ENCODE measurements around the gene NUMBL.
"Not testable (repeated sequence)": the region's sequence is repeated elsewhere in the genome, so short reads cannot be mapped to it uniquely, and the experiment has no call there.

NUMBL gene

DNA sequence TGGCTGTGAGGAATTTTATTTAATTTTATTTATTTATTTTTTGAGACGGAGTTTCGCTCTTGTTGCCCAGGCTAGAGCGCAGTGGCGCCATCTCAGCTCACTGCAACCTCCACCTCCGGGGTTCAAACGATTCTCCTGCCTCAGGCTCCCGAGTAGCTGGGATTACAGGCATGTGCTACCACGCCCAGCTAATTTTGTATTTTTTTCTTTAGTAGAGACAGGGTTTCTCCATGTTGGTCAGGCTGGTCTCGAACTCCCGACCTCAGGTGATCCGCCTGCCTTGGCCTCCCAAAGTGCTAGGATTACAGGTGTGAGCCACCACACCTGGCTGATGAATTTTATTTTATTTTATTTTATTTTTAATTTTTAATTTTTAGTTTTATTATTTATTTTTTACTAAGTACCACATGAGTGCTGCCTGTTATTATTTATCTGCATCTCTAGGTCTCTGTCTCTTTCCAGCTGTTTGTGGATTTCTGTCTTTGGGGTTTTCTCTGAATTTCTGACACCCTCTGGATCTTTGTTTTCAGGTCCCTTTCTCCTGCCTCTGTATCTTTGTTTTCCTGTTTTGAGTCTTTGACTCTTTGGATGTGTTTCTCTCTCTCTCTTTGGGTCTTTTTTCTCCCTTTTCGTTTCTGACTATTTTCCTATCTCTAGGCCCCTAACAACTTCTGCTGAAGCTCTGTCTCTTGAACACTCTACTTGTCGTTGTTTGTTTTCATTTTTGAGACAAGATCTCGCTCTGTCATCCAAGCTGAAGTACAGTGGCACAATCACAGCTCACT lies 65.9 kb downstream of the NUMBL start:
- H3K9me3 ChIP-seq (ENCODE audit: control insufficient read depth in 5 of 5, low read length in 5 of 5); H3K9ac ChIP-seq (ENCODE audit: low read length in 5 of 5); H3K4me3 ChIP-seq (ENCODE audit: low read depth in 1 of 5, low read length in 5 of 5); H3K4me1 ChIP-seq (ENCODE audit: control insufficient read depth in 5 of 5, insufficient read depth in 5 of 5, low read length in 5 of 5); H3K27me3 ChIP-seq (ENCODE audit: control insufficient read depth in 5 of 5, insufficient read depth in 4 of 5, low read length in 5 of 5); H3K27ac ChIP-seq (ENCODE audit: low read depth, low read length): not testable (repeated sequence)
- peaks cover 0 to 64% (median 46%) of the 10 kb centered on the region in 5 donors for H3K36me3 ChIP-seq (ENCODE audit: control insufficient read depth in 5 of 5, insufficient read depth in 5 of 5, low read length in 5 of 5)

DNA sequence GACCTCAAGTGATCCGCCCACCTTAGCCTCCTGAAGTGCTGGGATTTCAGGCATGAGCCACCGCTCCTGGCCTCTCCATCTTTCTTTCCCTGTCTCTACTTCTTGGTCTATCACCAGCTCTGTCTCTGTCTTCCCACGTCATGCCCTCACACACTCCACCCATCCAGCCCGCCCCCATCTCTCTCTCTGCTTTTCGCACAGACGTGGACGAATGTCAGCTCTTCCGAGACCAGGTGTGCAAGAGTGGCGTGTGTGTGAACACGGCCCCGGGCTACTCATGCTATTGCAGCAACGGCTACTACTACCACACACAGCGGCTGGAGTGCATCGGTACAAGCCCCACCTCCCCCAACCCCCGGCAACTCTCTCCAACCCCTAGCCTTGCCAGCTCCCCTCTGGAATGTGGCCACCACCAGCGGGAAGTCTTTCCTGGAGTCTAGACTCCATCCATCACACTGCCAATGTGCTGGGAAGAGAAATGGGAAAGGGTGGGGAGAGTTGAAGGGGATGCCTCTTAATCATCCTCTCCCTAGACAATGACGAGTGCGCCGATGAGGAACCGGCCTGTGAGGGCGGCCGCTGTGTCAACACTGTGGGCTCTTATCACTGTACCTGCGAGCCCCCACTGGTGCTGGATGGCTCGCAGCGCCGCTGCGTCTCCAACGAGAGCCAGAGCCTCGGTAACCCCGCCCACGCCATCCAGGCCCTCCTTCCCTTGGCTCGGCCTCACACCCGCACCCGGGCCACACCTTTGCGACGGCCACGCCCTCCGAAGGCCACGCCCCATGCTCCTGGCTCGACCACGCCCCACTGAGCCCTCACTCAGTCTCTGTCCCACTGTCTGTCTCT lies 66.8 kb downstream of the NUMBL start:
- H3K4me1 ChIP-seq (ENCODE audit: control insufficient read depth in 5 of 5, insufficient read depth in 5 of 5, low read length in 5 of 5) = no peaks in the 10 kb centered on the region
- peaks cover 0 to 62% (median 47%) of the 10 kb centered on the region in 5 donors for H3K36me3 ChIP-seq (ENCODE audit: control insufficient read depth in 5 of 5, insufficient read depth in 5 of 5, low read length in 5 of 5)
- H3K27ac ChIP-seq (ENCODE audit: low read depth, low read length) = no peak overlapping the region
- H3K27me3 ChIP-seq (ENCODE audit: control insufficient read depth in 5 of 5, insufficient read depth in 4 of 5, low read length in 5 of 5) = no peaks in the 10 kb centered on the region
- no peaks in the 10 kb centered on the region for H3K9me3 ChIP-seq (ENCODE audit: control insufficient read depth in 5 of 5, low read length in 5 of 5)
- no peak overlapping the region for H3K4me3 ChIP-seq (ENCODE audit: low read depth in 1 of 5, low read length in 5 of 5)
- no peak overlapping the region for H3K9ac ChIP-seq (ENCODE audit: low read length in 5 of 5)

DNA sequence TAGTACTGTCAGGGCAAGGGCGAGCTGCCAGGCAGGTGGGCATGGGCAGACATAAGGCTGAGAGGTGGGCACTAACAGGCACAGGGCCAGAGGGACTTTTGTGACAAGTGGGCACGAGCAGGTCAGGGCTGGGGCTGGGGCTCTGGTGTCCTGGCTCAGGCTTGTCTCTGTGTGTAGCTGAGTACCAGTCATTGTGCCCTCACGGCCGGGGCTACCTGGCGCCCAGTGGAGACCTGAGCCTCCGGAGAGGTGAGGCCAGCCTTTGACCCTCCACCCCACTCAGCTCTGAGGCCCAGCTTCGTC lies 67.7 kb downstream of the NUMBL start:
- H3K9ac ChIP-seq (ENCODE audit: low read length in 5 of 5) = no peak overlapping the region
- peaks cover 0 to 62% (median 47%) of the 10 kb centered on the region in 5 donors for H3K36me3 ChIP-seq (ENCODE audit: control insufficient read depth in 5 of 5, insufficient read depth in 5 of 5, low read length in 5 of 5)
- no peaks in the 10 kb centered on the region for H3K27me3 ChIP-seq (ENCODE audit: control insufficient read depth in 5 of 5, insufficient read depth in 4 of 5, low read length in 5 of 5)
- H3K4me3 ChIP-seq (ENCODE audit: low read depth in 1 of 5, low read length in 5 of 5) = no peak overlapping the region
- no peaks in the 10 kb centered on the region for H3K4me1 ChIP-seq (ENCODE audit: control insufficient read depth in 5 of 5, insufficient read depth in 5 of 5, low read length in 5 of 5)
- H3K9me3 ChIP-seq (ENCODE audit: control insufficient read depth in 5 of 5, low read length in 5 of 5) = no peaks in the 10 kb centered on the region
- H3K27ac ChIP-seq (ENCODE audit: low read depth, low read length) = no peak overlapping the region

DNA sequence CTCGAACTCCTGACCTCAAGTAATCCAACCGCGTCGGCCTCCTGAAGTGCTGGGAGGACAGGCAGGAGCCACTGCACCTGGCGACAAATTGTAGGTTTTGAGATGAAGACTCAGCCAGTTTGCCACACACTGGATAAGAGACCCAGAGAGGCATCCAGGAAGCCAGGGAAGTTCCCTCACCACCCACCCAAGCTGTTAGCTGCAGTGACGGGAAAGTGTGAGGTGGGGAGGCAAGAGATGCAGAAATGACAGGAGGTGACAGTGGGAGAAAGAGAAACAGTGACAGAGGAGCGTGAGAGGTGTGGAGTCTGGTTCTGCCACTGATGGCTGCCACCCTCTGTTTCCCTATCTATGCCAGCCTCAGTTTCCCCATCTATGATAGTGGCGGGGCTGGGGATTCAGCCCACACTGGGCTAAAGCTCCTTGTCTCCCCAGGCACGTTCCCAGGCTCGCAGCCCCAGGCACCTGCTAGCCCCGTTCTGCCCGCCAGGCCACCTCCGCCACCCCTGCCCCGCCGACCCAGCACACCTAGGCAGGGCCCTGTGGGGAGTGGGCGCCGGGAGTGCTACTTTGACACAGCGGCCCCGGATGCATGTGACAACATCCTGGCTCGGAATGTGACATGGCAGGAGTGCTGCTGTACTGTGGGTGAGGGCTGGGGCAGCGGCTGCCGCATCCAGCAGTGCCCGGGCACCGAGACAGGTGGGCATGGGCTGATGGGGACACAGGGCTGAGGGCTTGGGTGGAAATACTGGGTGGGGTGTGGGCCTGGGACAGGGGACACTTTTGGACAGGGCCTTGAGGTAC lies 68.3 kb downstream of the NUMBL start:
- Histone ChIP-seq H3K27ac (ENCODE audit: low read depth, low read length) (no peak overlapping the region), H3K9ac (ENCODE audit: low read length in 5 of 5) (no peak overlapping the region), H3K27me3 (ENCODE audit: control insufficient read depth in 5 of 5, insufficient read depth in 4 of 5, low read length in 5 of 5) (no peaks in the 10 kb centered on the region), H3K4me3 (ENCODE audit: low read depth in 1 of 5, low read length in 5 of 5) (no peak overlapping the region), H3K9me3 (ENCODE audit: control insufficient read depth in 5 of 5, low read length in 5 of 5) (no peaks in the 10 kb centered on the region), H3K36me3 (ENCODE audit: control insufficient read depth in 5 of 5, insufficient read depth in 5 of 5, low read length in 5 of 5) (peaks cover 0 to 58% (median 42%) of the 10 kb centered on the region in 5 donors), H3K4me1 (ENCODE audit: control insufficient read depth in 5 of 5, insufficient read depth in 5 of 5, low read length in 5 of 5) (no peaks in the 10 kb centered on the region)

DNA sequence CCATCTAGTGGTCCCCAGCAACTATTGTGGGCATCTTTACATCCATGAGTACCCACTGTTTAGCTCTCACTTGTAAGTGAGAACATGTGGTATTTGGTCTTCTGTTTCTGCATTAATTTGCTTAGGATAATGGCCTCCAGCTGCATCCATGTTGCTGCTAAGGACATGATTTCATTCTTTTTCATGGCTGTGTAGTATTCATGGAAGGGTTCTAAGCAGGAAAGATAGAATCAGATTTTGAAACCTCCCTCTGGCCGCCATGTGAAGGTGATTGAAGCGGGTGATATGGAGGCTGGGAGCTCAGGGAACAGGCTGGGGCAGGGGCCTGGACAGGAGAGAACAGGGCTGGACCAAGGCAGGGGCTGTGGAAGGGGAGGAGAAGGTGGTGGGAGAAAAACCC lies 69.2 kb downstream of the NUMBL start:
- H3K27ac ChIP-seq (ENCODE audit: low read depth, low read length) = no peak overlapping the region
- no peaks in the 10 kb centered on the region for H3K4me1 ChIP-seq (ENCODE audit: control insufficient read depth in 5 of 5, insufficient read depth in 5 of 5, low read length in 5 of 5)
- H3K9me3 ChIP-seq (ENCODE audit: control insufficient read depth in 5 of 5, low read length in 5 of 5) = no peaks in the 10 kb centered on the region
- peaks cover 0 to 50% (median 38%) of the 10 kb centered on the region in 5 donors for H3K36me3 ChIP-seq (ENCODE audit: control insufficient read depth in 5 of 5, insufficient read depth in 5 of 5, low read length in 5 of 5)
- H3K27me3 ChIP-seq (ENCODE audit: control insufficient read depth in 5 of 5, insufficient read depth in 4 of 5, low read length in 5 of 5) = no peaks in the 10 kb centered on the region
- H3K4me3 ChIP-seq (ENCODE audit: low read depth in 1 of 5, low read length in 5 of 5) = no peak overlapping the region
- no peak overlapping the region for H3K9ac ChIP-seq (ENCODE audit: low read length in 5 of 5)

DNA sequence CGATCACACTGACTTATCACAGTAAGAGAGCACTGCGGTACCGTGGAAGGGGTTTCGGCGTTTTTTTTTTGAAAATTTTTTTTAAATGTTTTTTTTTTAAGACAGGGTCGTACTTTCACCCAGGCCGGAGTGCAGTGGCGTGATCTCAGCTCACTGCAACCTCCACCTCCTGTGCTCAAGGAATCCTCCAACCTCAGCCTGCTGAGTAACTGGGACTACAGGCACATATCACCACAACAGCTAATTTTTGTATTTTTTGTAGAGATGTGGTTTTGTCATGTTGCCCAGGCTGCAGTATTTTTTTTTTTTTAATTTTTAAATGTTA lies 70.3 kb downstream of the NUMBL start:
- Histone ChIP-seq H3K36me3 (ENCODE audit: control insufficient read depth in 5 of 5, insufficient read depth in 5 of 5, low read length in 5 of 5) (peaks cover 0 to 43% (median 29%) of the 10 kb centered on the region in 5 donors), H3K4me3 (ENCODE audit: low read depth in 1 of 5, low read length in 5 of 5) (no peak overlapping the region), H3K27me3 (ENCODE audit: control insufficient read depth in 5 of 5, insufficient read depth in 4 of 5, low read length in 5 of 5) (no peaks in the 10 kb centered on the region), H3K9me3 (ENCODE audit: control insufficient read depth in 5 of 5, low read length in 5 of 5) (no peaks in the 10 kb centered on the region), H3K27ac (ENCODE audit: low read depth, low read length) (no peak overlapping the region), H3K9ac (ENCODE audit: low read length in 5 of 5) (no peak overlapping the region), H3K4me1 (ENCODE audit: control insufficient read depth in 5 of 5, insufficient read depth in 5 of 5, low read length in 5 of 5) (no peaks in the 10 kb centered on the region)

DNA sequence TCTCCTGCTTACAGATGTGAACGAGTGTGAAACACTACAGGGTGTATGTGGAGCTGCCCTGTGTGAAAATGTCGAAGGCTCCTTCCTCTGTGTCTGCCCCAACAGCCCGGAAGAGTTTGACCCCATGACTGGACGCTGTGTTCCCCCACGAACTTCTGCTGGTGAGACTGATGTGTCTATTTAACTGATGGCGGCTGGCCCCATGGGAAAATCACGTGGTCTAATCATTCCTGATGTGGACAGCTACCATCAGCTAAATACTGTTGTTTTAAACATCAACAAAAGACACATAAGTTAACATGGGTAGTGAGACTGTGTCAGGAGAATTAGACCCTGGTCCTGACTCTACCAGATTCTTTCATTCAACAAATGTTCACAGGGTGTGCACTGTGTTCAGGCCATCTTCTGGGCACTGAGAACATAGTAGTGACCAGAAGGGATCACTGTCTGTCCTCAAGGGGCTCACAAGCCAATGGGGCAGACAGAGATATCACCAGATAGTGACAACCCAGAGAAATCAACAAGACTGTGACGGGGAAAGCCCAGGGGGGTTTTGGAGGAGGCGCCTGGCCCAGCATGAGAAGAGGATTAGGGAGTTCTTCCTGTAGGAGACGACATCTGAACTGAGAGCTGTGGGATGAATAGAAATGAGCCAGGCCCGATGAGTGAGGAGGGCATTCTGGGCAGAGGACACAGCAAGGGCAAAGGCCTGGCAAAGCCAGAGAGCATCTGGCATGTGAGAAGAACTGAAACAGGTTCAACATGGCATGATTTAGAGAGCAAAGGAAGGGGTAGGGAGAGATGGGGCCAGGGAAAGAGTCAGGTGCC lies 70.9 kb downstream of the NUMBL start:
- peak overlapping the region in 1 of 5 donors; percentile 21 for H3K9ac ChIP-seq (ENCODE audit: low read length in 5 of 5)
- peaks cover 0 to 43% (median 29%) of the 10 kb centered on the region in 5 donors for H3K36me3 ChIP-seq (ENCODE audit: control insufficient read depth in 5 of 5, insufficient read depth in 5 of 5, low read length in 5 of 5)
- no peak overlapping the region for H3K27ac ChIP-seq (ENCODE audit: low read depth, low read length)
- peaks cover 0 to 4% (median 3%) of the 10 kb centered on the region in 5 donors for H3K4me1 ChIP-seq (ENCODE audit: control insufficient read depth in 5 of 5, insufficient read depth in 5 of 5, low read length in 5 of 5)
- no peaks in the 10 kb centered on the region for H3K9me3 ChIP-seq (ENCODE audit: control insufficient read depth in 5 of 5, low read length in 5 of 5)
- H3K4me3 ChIP-seq (ENCODE audit: low read depth in 1 of 5, low read length in 5 of 5) = no peak overlapping the region
- H3K27me3 ChIP-seq (ENCODE audit: control insufficient read depth in 5 of 5, insufficient read depth in 4 of 5, low read length in 5 of 5) = no peaks in the 10 kb centered on the region

DNA sequence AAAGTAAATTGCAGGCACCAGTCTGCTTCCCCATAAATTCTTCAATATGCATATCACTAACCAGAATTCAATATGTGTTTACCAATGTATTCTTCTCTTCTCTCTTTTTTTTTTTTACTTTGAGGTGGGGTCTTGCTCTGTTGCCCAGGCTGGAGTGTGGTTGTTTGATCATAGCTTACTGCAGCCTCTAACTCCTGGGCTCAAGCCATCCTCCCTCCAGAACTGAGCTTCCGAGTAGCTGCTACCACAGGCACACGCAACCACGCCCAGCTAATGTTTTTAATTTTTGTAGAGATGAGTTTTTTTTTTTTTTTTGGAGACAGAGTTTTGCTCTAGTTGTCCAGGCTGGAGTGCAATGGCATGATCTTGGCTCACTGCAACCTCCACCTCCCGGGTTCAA lies 72.5 kb downstream of the NUMBL start:
- no peaks in the 10 kb centered on the region for H3K27me3 ChIP-seq (ENCODE audit: control insufficient read depth in 5 of 5, insufficient read depth in 4 of 5, low read length in 5 of 5)
- H3K9ac ChIP-seq (ENCODE audit: low read length in 5 of 5) = no peak overlapping the region
- H3K27ac ChIP-seq (ENCODE audit: low read depth, low read length) = no peak overlapping the region
- peaks cover 0 to 35% (median 25%) of the 10 kb centered on the region in 5 donors for H3K36me3 ChIP-seq (ENCODE audit: control insufficient read depth in 5 of 5, insufficient read depth in 5 of 5, low read length in 5 of 5)
- no peak overlapping the region for H3K4me3 ChIP-seq (ENCODE audit: low read depth in 1 of 5, low read length in 5 of 5)
- no peaks in the 10 kb centered on the region for H3K9me3 ChIP-seq (ENCODE audit: control insufficient read depth in 5 of 5, low read length in 5 of 5)
- peaks cover 0 to 18% (median 16%) of the 10 kb centered on the region in 5 donors for H3K4me1 ChIP-seq (ENCODE audit: control insufficient read depth in 5 of 5, insufficient read depth in 5 of 5, low read length in 5 of 5)

DNA sequence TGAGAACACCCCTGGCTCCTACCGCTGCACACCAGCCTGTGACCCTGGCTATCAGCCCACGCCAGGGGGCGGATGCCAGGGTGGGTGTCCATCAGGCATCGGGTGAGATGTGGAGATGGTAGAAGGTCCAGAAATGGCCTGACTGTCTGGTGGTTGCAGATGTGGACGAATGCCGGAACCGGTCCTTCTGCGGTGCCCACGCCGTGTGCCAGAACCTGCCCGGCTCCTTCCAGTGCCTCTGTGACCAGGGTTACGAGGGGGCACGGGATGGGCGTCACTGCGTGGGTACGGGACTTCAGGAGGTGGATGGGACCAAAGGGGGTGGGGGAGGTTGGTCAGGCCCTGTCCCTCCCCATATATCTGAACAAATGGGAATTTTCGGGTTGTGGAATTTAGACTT lies 73.5 kb downstream of the NUMBL start:
- no peaks in the 10 kb centered on the region for H3K27me3 ChIP-seq (ENCODE audit: control insufficient read depth in 5 of 5, insufficient read depth in 4 of 5, low read length in 5 of 5)
- no peaks in the 10 kb centered on the region for H3K9me3 ChIP-seq (ENCODE audit: control insufficient read depth in 5 of 5, low read length in 5 of 5)
- H3K4me3 ChIP-seq (ENCODE audit: low read depth in 1 of 5, low read length in 5 of 5) = no peak overlapping the region
- H3K9ac ChIP-seq (ENCODE audit: low read length in 5 of 5) = no peak overlapping the region
- H3K4me1 ChIP-seq (ENCODE audit: control insufficient read depth in 5 of 5, insufficient read depth in 5 of 5, low read length in 5 of 5) = peaks cover 0 to 18% (median 16%) of the 10 kb centered on the region in 5 donors
- H3K27ac ChIP-seq (ENCODE audit: low read depth, low read length) = no peak overlapping the region
- peaks cover 0 to 26% (median 15%) of the 10 kb centered on the region in 5 donors for H3K36me3 ChIP-seq (ENCODE audit: control insufficient read depth in 5 of 5, insufficient read depth in 5 of 5, low read length in 5 of 5)

Measured in subcutaneous abdominal adipose tissue (tissue), 5 donors.